ENCODE results near the gene LAMA3. TPM values are rescaled to one million over a fixed set of nuclear protein-coding genes. Genes with fewer than 3 reads are reported as not detected.

Gene LAMA3
- polyA plus RNA-seq, 1 of the 3 experiments (the other 2 are of a cell fraction), result 3.5 TPM

GRCh38 chr18:23798249-23798648 lies 109.0 kb downstream of the LAMA3 start:
- Histone ChIP-seq H3F3A (replicated peaks; ENCODE audit: insufficient read depth) (peaks cover 4% of the 10 kb centered on the region), H3K79me2 (ENCODE audit: insufficient read depth) (no peaks in the 10 kb centered on the region), H3K4me3 (ENCODE audit: low read depth in 2 of 2, low read length in 1 of 2) (no peak overlapping the region), H3K27ac (ENCODE audit: low read depth in 2 of 2, low read length in 1 of 2) (no peak overlapping the region), H3K4me1 (ENCODE audit: control insufficient read depth in 1 of 2, insufficient read depth in 2 of 2, low read depth in 1 of 2, low read length in 1 of 2) (peaks cover 0 to 2% of the 10 kb centered on the region in 2 experiments; a peak in 1 of 4 replicates), H3K27me3 (ENCODE audit: insufficient read depth) (no peaks in the 10 kb centered on the region), H3K9ac (no peak overlapping the region), H3K4me2 (no peak overlapping the region), H3K9me2 (no peaks in the 10 kb centered on the region), H3K9me3 (no peaks in the 10 kb centered on the region), H2AFZ (ENCODE audit: low read depth) (no peak overlapping the region), H3K36me3 (replicated peaks in 1 of 2; ENCODE audit: control insufficient read depth in 1 of 2, insufficient read depth in 2 of 2, low read length in 1 of 2) (no peaks in the 10 kb centered on the region), H4K20me1 (ENCODE audit: insufficient read depth) (no peaks in the 10 kb centered on the region)
- DNase-seq, result no peak
- 78% methylated on average over 5 of the region's 7 CpGs for WGBS (ENCODE audit: low lambda C conversion rate)
- POLR2A ChIA-PET, result interaction anchor here (0.6 kb wide), 1 partner anchor 705 kb away, joined by 3 read pairs; no protein-coding TSS in a partner anchor
- CTCF ChIA-PET, result interaction anchor here (1.9 kb wide), 1 partner anchor 14 kb away, joined by 5 read pairs; no protein-coding TSS in a partner anchor
- TF ChIP-seq RXRA (IDR thresholded peaks at IDR 0.05; ENCODE audit: borderline replicate concordance, low read depth) (no peak), SMC3 (IDR thresholded peaks at IDR 0.05; ENCODE audit: low read depth, low read length) (no peak), RAD21 (IDR thresholded peaks at IDR 0.05; ENCODE audit: low read length) (no peak), TAF1 (IDR thresholded peaks at IDR 0.05; ENCODE audit: borderline replicate concordance, low read depth, low read length) (no peak), PBX3 (IDR thresholded peaks at IDR 0.05) (no peak), RCOR1 (IDR thresholded peaks at IDR 0.05; ENCODE audit: low read length) (no peak), FOXM1 (IDR thresholded peaks at IDR 0.05; ENCODE audit: low read depth) (no peak), SIN3A (IDR thresholded peaks at IDR 0.05; ENCODE audit: borderline replicate concordance, low read depth, low read length) (no peak), TCF12 (IDR thresholded peaks at IDR 0.05) (no peak), FOXJ3 (CRISPR knock-in tag; IDR thresholded peaks at IDR 0.05) (no peak), USF1 (IDR thresholded peaks at IDR 0.05; ENCODE audit: borderline replicate concordance, low read depth) (no peak), YY1 (IDR thresholded peaks at IDR 0.05; ENCODE audit: low read depth) (no peak), POLR2AphosphoS5 (IDR thresholded peaks at IDR 0.05; ENCODE audit: low read depth, low read length) (no peak), MAX (IDR thresholded peaks at IDR 0.05; ENCODE audit: low read depth) (no peak), USF2 (IDR thresholded peaks at IDR 0.05; ENCODE audit: borderline replicate concordance, low read depth, low read length) (no peak), CTCF (IDR thresholded peaks at IDR 0.05) (no peak), GABPA (IDR thresholded peaks at IDR 0.05; ENCODE audit: low read depth) (no peak), EZH2phosphoT487 (IDR thresholded peaks at IDR 0.05; ENCODE audit: borderline replicate concordance, low read depth) (no peak), MEF2A (IDR thresholded peaks at IDR 0.05; ENCODE audit: borderline replicate concordance, low read depth) (no peak), NFIC (IDR thresholded peaks at IDR 0.05; ENCODE audit: borderline replicate concordance) (no peak)

Data from SK-N-SH (cell line).